Urothelium cell line (cell line): Measurements from ENCODE around the gene STXBP5.

Experiments
- DNase-seq: peaks from one replicate; pipeline ENCODE4 v3.0.0; 2011; ENCODE audit warnings: low spot score, mixed read lengths
- FAIRE-seq: peaks from 2 replicates; lab custom pipeline; 2011; peaks lifted over from hg19 to GRCh38; lab: Jason Lieb, UNC

The STXBP5 gene

DNA sequence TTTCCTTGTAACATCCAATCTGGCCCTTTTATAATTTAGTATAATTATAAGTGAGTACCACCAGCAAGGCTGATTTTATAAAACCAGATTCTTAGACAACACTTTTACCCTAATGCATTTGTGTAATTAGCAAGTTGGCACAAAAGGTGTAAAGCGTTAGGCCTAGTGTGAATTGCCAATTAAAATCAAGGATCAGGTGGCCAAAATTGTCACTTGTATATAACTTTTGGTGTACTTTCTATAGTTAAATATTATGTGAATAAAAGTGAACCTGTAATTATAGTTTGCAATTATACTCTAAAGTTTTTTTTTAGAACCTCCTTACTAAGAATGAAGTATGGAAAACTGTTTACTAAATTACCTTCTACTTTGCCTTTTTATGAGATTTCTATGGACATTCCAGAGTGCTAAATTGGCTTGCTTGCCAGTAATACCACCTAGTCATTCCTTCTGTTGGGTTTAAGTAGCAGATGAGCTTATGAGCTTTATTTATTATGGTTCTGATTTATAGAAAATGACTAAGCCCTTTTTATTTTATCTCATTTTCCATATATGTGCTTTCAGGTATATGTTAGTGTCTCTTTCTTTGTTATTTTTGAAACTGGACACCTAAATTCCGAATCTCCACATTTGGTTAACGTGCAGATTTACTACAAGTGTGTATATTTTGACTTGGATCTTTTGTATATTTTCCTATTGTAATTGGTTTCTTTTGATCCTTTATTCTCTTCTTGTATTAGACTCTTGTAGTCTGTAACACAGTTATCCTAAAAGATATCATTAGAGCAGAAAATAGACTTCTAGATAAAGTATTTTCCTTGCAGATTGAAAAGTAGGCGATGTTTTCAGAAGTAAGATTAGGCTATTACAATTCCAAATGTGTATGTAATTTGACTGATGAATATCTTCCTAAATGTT, 3.9 kb downstream of the STXBP5 start:
- DNase-seq (no peak), FAIRE-seq (no peak)

DNA sequence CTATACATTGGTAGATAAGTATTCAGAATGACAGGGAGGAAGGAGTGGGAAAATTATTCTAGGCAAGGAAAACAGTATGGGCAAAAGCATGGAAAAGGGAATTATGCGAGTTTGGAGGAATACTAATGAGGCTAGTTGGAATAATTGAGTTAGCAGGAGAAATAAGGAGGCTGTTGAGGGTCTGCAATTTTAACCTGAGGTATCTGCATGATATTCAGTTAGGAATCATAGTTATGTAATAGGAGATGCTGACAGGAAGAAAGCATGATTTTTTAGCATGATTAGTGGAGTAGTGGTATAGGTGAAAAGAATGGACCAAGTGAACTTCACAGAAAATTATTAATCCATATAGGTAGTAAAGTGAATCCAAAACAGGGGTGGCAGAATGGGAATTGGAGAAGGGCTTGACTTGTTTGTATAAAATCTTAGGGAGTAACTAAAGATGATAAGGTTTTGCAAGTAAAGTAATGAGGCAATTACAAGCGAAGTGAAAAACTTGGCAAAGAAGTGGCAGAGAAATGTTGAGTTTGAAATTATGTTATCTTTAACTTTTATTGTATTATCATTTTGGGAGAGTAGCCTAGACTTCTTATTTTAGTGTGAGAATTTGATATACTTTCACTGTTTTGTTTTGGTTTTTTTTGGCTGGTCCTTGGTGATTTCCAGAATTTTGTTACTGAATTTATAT, 5.7 kb downstream of the STXBP5 start:
- DNase-seq (no peak), FAIRE-seq (no peak)

DNA sequence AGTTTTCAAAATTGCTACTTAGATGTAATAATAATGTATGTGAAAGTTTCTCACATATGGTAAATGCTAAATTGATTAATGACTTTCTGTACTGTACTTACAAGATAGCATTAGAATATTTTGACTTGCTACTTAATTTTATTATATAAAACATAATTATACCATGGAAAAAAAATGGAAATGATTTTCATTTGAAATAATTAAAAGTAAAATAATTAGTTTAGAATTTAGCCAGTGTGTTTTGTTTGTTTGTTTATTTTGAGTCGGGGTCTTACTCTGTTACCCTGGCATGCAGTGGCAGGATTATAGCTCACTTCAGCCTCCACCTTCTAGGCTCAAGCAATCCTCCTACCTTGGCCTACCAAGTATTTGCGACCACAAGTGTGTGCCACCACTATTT, 7.1 kb downstream of the STXBP5 start:
- DNase-seq, result no peak
- FAIRE-seq, result no peak

DNA sequence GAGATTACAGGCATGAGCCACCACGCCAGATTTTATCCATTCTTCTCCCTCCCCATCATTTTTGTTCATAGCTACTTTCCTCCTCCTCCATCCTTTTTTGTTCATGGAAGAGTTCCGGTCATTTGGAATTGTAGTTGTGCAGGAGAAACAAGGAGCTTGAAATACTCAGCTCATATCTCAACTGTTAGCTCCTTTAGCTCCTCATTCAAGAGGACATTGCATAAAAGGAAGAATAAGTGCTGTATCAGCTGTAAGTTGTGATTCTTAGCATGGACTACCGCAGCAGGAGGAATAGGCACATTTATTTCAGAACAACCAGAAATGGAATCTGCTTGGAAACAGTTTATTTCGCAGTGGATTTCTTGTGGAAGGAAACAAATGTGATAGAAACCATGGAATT, 7.6 kb downstream of the STXBP5 start:
- FAIRE-seq, result no peak

DNA sequence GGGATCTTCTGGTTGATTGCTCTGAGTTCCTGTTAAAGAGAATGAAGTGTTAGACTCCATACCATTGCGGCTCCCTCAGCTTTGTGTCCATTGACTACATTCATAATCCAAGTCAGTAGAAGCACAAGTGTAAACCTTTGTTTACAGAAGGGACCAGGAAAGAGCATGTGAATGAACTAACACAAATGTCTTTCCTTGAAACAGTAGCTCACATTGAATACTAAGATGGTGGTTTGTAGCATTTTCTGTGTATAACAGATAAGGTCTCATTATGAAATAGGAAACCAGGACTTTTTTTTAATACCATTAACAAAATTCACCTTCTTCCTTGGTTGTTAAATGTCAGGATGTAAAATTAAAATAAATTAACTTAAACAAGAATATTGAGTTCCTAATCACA, 8.4 kb downstream of the STXBP5 start:
- FAIRE-seq, result no peak
- no peak for DNase-seq

More for the DNA sequence above, 7.6 kb downstream of the STXBP5 start:
- DNase-seq, result no peak

DNA sequence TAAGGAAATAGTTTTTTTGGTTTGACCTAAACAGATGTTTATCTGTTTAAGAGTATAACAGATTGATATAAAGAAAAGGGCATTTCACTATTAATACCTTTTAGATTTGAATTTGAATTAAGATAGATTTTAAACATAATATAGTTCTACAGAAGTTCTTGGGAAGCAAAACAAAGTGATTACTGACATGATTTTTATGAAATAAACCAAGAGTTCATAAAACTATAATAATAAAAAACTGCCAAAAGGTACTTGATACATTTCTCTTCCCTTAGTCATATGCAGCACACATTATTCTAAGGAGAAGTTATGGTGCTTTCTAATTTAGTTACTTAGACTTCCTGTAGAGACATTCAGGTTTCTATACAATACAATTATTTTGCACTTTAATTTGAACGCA, 9.6 kb downstream of the STXBP5 start:
- no peak for DNase-seq
- no peak for FAIRE-seq

DNA sequence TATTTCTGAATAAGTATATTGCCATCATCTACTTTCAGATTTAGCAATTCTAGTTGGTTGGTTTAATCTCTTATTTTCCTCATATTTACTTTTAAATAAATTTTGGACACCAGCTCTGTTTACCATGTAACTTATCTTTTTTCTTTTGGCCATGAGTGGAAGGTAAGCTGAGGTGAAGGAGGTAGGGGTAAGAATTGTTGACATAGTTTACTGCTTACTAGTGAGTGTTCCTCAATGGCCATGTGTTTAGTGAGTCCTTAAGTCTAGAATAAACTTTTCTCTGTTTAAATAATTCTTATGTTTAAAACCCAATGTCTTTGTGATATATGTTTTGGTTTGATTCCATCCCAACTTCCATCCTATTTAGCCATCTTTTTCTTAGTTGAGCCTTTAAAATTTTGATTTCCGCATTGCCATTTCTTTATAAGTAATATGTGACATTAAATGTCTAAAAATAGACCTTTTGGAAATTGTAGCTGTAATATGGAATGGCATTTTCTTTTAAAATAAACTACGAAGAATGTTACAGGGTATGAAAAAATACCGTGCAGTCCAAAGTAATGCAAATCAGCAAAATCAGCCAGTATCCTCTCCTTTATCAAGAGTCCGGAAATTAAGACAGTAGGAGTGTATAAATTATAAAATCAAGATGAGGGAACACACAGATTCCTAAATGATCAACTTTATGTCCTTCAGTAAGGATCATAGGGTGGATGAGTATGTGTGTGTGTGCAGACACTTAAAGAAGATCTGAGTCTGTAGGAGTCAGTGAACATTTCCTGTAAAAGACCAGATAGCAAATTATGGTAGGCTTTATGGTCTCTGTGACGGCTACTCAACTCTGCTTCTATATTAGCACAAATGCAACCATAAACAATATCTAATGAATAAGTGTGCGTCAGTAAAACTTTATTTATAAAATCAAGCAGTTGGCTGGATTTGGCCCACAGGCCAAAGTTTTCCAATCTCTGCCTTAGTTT, 10.3 kb downstream of the STXBP5 start:
- DNase-seq (no peak), FAIRE-seq (no peak)

DNA sequence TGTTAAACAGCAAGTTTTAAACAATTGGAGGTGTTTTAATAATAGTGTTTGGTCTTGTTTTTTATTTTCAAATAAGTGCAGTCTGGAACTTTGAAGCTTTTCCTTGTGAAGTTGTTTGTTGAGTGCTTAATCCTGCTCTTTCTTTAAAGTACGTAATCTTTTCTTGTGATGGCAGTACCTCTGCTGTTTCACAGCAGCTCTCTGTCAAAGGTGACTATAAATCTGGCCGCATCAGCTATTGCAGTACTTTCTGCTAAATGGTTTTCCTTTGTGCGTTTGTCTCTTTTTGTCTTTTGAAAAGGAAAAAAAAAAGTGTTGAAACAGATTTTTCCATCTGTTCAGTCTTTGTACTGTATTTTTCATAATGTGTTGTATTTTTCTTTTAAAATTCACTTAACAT, 12.7 kb downstream of the STXBP5 start:
- FAIRE-seq (no peak), DNase-seq (no peak)

DNA sequence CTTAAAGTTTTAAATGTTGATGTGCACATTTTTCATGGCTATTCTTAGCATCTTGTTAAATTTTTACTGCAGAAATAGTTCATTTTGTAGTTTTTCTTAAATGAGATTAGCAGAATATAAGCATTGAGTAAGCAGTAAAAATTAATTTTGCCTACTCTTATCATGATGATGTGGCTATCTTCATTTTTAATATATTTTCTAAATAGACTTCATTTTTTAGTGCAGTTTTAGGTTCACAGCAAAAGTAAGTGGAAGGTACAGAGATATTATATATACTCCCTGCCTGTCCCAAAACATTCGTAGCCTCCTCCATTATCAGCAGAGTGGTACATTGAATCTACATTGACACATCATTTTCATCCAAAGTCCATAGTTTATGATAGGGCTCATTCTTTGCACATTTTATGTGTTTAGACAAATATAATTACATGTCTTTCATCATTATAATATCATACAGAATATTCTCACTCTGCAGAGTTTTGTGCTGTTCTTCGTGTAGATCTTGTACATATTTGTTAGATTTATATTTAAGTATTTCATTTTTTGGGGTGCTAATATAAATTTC, 13.7 kb downstream of the STXBP5 start:
- no peak for DNase-seq
- FAIRE-seq, result no peak

DNA sequence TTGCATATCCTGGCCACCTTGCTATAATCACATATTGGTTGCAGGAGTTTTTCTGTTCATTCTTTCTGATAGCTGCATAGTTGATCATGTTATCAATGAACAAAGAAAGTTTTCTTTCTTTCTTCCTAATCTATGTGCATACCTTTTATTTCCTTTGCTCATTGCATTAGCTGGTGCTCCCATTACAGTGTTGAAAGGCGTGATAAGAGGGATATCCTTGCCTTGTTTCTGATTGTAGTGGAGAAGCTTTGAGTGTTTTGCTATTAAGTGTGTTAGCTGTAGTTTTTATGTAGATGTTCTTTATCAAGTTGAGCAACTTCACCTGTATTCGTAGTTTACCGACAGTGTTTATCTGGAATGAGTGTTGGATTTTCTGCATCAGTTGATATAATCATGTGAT, 14.6 kb downstream of the STXBP5 start:
- FAIRE-seq (no peak), DNase-seq (no peak)

DNA sequence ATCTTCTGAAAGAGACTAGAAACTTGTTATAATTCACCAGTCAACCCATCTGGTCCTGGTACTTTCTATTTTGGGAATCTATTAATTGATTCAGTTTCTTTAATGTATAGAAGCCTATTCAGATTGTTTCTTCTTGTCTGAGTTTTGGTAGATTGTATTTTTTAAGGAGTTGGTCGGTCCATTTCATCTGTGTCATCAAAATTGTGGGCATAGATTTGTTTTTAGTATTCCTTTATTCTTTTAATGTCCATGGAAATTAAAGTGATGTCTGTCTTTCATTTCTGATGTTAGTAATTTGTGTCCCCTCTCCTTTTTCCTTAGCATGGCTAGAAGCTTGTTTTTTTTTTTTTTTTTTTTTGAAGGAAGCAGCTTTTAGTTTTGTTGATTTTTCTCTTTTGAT, 15.2 kb downstream of the STXBP5 start:
- no peak for DNase-seq
- no peak for FAIRE-seq

DNA sequence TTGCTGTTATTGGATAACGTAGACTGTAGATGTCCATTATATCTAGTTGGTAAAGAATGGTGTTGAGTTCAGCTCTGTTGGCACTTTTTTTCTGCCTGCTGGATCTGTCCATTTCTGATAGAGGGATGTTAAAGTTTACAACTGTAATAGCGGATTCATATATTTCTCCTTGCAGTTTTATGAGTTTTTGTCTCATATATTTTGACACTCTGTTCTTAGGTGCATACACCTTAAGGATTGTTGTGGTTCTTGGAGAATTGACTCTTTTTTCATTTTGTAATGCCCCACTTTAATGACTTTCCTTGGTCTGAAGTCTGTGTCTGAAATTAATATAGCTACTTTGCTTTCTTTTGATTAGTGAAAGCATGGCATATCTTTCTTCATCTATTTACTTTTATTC, 16.1 kb downstream of the STXBP5 start:
- no peak for DNase-seq
- no peak for FAIRE-seq

DNA sequence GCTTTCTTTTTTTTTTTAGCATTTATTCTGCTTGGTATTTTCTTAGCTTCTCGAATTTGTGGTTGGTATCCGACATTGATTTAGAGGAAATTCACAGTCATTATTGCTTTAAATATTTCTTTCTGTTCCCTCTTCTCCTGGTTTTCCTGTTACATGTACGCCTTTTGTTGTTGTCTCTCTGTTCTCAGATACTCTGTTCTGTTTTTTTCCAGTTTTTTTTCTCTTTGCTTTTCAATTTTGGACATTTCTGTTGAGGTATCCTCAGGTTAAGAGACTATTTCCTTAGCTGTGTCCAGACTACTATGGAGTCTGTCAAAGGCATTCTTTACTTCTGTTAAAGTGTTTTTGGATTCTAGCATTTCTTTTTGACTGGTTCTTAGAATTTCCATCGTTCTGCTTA, 17.5 kb downstream of the STXBP5 start:
- FAIRE-seq, result no peak
- no peak for DNase-seq

DNA sequence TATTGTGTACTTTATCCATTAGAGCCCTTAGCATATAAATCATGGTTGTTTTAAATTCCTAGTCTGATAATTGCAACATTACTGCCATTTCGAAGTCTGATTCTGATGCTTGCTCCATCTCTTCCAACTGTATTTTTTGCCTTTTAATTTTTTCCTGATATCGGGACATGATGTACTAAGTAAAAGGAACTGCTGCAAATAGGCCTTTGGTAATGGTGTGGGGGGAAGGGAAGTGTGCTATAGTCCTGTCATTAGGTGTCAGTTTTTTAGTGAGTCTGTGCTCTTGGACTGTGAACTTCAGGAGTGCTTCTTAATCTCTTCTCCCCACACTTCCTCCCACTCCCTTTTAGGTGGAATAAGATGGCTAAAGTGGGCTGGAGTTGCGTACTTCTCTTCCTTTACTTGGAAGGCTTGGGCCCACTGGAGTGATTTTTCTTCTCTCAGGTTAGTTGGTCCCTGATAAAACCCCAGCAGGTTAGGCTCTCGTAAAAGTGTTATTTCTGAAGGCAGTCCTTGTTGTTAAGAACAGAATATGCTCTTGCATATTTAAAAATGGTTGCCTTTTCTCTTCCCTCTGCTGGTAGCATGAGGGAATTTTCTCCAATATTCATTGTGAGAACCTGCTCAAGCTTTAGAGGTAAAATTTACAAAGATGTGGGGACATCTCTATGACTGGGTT, 18.1 kb downstream of the STXBP5 start:
- FAIRE-seq, result no peak
- peak; percentile 4 for DNase-seq

DNA sequence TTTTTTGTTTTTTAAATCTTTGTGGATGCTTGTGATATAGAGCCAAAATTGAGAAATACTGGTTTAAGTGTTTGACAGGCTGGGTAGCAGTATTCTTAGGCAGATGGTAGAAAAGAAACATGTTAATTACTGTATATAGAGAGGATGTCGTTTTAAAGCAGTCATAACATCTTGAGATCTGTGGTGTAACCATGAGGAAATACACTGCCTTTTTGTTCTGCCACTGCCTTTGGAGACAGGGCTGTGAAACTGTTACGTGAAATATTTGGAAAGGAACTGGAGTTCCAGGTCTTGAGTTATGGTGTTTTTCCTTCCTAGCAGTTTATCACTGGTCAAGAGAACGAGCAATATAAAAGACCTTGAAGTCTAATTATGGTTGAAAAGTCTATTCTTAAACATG, 19.5 kb downstream of the STXBP5 start:
- no peak for DNase-seq
- no peak for FAIRE-seq

DNA sequence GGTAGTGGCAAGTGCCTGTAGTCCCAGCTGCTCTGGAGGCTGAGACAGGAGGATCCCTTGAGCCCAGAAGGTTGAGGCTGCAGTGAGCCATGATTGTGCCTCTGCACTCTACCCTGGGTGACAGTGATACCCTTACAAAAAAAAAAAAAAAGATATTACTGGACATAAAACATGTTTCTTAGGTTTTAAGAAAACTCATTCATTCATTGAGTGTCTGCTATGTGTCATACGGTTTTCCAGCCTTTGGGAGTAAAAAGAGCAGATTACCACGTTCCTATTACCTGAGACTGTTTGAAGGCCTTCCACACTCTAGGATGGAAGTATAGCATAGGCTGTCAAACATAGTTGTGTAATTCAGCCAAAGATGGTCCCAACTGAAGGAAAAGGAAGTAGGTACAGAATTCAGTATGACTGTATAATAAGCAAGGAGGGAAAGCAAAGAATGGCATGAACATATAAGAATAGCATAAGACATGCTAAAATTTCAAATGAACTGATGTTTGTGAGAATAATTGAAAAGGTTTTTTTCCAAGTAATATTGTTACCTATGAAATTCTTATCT, 22.0 kb downstream of the STXBP5 start:
- FAIRE-seq, result no peak
- DNase-seq, result no peak

DNA sequence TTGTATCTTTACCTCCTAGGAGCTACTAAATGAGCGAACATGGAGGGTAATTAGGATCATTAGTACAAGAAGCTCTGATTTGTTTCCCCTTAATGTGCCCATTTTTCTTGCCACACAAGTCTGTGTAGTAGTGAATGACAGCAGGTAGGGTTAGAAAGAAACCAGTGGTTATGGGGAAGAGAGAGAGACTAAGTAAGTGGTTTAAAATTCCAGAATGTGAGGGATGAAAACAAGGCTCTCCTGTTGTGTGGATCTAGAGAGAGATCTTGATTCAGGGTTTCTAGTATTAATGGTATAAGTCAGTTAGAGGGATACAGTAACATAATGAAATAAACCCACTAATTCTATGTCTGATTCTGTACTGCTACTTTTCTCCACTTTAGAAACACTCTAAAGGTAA, 22.7 kb downstream of the STXBP5 start:
- no peak for FAIRE-seq

DNA sequence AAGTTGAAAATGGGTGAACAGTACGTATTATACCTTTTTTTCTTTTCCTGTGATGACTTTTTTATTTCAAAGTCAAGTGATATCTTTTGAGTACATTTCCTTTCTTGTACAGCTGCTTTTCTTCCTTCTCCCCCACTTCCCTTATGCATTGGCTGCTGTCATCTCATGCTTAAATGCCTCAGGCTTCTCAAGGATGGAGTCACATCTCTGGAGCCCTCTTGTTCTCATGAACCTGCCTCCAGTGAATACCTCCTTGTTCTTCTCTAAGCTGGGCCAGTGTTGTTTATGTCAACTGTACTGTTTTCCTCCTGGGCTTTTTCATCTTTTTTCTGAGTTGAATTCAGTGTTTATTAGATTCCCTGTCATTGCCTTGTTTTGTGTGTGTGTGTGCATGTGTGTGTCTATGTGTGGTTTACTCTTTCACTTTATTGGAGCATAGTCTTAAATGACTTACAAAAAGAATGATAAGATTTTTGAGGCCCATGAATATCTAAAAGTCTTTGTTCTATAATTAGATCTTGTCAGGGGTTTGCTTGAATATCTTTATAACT, 23.6 kb downstream of the STXBP5 start:
- DNase-seq (no peak), FAIRE-seq (no peak)

More for the DNA sequence above, 22.7 kb downstream of the STXBP5 start:
- no peak for DNase-seq

DNA sequence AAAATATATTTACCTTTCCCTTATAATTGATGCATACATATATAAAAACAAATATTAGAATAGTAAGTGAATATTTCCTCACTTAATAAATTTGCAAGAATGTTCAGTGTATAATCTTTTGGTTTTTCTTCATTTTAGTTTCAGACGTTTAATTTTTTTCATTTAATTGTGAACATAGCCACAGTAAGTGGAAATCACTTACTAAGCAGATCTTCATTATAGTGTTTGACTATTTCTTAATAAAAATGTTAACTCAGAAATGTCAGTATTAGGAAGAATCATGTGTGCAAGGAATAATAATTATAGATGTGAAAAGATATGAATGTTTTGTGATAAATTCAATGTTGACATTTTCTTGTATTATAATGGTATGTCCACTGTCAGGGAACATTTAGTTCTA, 27.4 kb downstream of the STXBP5 start:
- DNase-seq, result no peak
- FAIRE-seq, result no peak

DNA sequence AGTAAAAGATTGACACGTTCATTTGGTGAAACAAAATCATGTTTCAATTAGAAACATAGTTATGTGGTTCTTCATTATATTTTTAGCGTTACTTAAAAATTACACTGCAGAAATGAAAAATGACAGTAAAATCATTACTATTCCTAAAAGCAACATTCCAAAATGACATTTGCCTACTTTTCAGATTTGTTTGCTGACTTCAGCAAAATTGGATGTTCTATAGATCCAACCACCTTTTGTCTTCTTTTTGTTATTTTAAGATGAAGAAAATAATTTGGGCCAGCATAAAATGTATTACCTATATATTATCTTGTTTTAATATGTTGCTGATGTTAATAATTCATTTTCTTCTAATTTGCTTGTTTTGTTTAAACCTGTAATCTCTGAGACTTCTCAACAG, 30.5 kb downstream of the STXBP5 start:
- DNase-seq (no peak), FAIRE-seq (no peak)
